H1 (cell line): ENCODE data around the gene FHIT.

Experiments used
- CBX5 ChIP-seq: fragments of 300-800, 300-1000 bp; sonication (generic); IDR thresholded peaks from 2 replicates; pipeline ENCODE4 v1.7.1; 2016; ENCODE audit warnings: antibody characterized with exemption, low read length, low read depth
- EP300 ChIP-seq, 2 experiments: IDR thresholded peaks; 1 replicate in 1 of 2; 2 replicates in 1 of 2; pipeline ENCODE4 v1.6.1; 2011 to 2012; ENCODE audit warnings: low read depth in 2 of 2, low read length in 2 of 2, mild to moderate bottlenecking in 2 of 2, borderline replicate concordance in 1 of 2, inconsistent platforms in 1 of 2, moderate library complexity in 1 of 2
- EZH2 ChIP-seq: fragments of 200-600 bp; sonication (generic); IDR thresholded peaks from 2 replicates; pipeline ENCODE4 v1.7.1; 2012; ENCODE audit warnings: low read depth, mild to moderate bottlenecking, moderate library complexity, low read length, inconsistent platforms; ENCODE audit not compliant: severe bottlenecking
- KDM4A ChIP-seq: IDR thresholded peaks from one replicate; pipeline ENCODE4 v1.7.1; 2012; ENCODE audit warnings: low read depth, mild to moderate bottlenecking, moderate library complexity, low read length, inconsistent platforms; ENCODE audit not compliant: severe bottlenecking
- NRF1 ChIP-seq: IDR thresholded peaks from 2 replicates; pipeline ENCODE4 v1.6.1; 2011; ENCODE audit warnings: mild to moderate bottlenecking, low read depth, low read length, improper control_type of control experiment
- POLR2A ChIP-seq, 2 experiments: IDR thresholded peaks; 1 replicate in 1 of 2; 2 replicates in 1 of 2; pipeline ENCODE4 v1.6.1; 2011; ENCODE audit warnings: low read depth in 2 of 2, low read length in 2 of 2, mild to moderate bottlenecking in 2 of 2; ENCODE audit errors: control extremely low read depth in 1 of 2
- POLR2AphosphoS5 ChIP-seq: IDR thresholded peaks from 2 replicates; pipeline ENCODE4 v1.6.1; 2011; ENCODE audit warnings: low read depth, low read length
- RAD21 ChIP-seq, 2 experiments: IDR thresholded peaks in 1 of 2; conservative IDR thresholded peaks in 1 of 2; 2 replicates each; pipeline ENCODE4 v1.6.1; 2011; ENCODE audit warnings: low read depth in 2 of 2, low read length in 2 of 2, improper control_type of control experiment in 1 of 2, inconsistent platforms in 1 of 2, mild to moderate bottlenecking in 1 of 2, moderate library complexity in 1 of 2
- SP1 ChIP-seq: IDR thresholded peaks from 2 replicates; pipeline ENCODE4 v1.6.1; 2011; ENCODE audit warnings: low read depth, low read length
- SUZ12 ChIP-seq: fragments of 200-600 bp; sonication (generic); IDR thresholded peaks from 2 replicates; pipeline ENCODE4 v1.6.1; 2012; ENCODE audit warnings: mild to moderate bottlenecking, inconsistent platforms, low read length, moderate library complexity, mixed read lengths
- TBP ChIP-seq: IDR thresholded peaks from 2 replicates; pipeline ENCODE4 v1.6.1; 2011; ENCODE audit warnings: low read depth, low read length, improper control_type of control experiment
- TF ChIP-seq, protein P1 (sequence below), 3 experiments: IDR thresholded peaks; 1 replicate in 2 of 3; 2 replicates in 1 of 3; pipeline versions ENCODE4 v1.5.1 to v1.6.1; 2011; ENCODE audit warnings: low read length in 3 of 3, mild to moderate bottlenecking in 3 of 3, inconsistent platforms in 2 of 3, low read depth in 1 of 3, moderate library complexity in 1 of 3; ENCODE audit not compliant: insufficient read depth in 1 of 3; ENCODE audit errors: control extremely low read depth in 1 of 3
- TF ChIP-seq, protein P2 (sequence below): IDR thresholded peaks from 2 replicates; pipeline ENCODE4 v1.6.1; 2012; ENCODE audit warnings: inconsistent platforms

DNA sequence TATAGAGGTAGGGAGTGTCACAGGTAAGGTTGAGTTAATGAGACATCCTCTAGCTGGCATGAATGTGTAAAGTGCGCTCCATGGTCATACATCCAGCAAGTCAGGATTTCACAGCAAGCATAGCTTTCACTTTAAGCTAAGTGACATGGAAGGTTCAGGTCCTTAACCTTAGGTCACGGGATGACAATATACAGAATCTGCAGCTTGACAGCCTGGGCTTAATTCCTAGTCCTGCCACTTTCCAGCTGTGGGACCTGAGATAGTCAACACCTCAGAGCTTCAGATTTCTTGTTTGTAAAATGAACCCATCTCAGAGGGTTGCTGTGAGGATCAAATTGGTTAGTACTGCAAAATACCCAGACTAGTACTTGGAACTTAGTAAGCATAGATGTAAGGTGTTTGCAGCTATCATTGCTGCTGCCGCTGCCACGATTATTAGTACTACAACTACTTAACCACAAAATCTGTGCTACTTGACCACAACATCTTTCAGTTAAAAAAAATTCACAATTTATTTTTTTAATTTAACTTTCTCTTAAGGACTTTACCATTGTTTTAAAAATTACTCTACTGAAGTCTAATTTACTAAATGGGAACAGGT is 1311.3 kb downstream of the FHIT start:
- TF ChIP-seq EZH2 (no peak), CBX5 (no peak), KDM4A (no peak), RAD21 (IDR thresholded peaks at IDR 0.05 in 1 of 2, conservative IDR thresholded peaks at IDR 0.05 in 1 of 2; ENCODE audit: low read depth in 2 of 2, low read length in 2 of 2) (no peak), SUZ12 (no peak), POLR2A (IDR thresholded peaks at IDR 0.05; ENCODE audit: control extremely low read depth in 1 of 2, low read depth in 2 of 2, low read length in 2 of 2) (no peak), POLR2AphosphoS5 (no peak), NRF1 (no peak), SP1 (no peak), EP300 (IDR thresholded peaks at IDR 0.05; ENCODE audit: borderline replicate concordance in 1 of 2, low read depth in 2 of 2, low read length in 2 of 2) (no peak), TBP (no peak)
- TF ChIP-seq, protein P1, sequence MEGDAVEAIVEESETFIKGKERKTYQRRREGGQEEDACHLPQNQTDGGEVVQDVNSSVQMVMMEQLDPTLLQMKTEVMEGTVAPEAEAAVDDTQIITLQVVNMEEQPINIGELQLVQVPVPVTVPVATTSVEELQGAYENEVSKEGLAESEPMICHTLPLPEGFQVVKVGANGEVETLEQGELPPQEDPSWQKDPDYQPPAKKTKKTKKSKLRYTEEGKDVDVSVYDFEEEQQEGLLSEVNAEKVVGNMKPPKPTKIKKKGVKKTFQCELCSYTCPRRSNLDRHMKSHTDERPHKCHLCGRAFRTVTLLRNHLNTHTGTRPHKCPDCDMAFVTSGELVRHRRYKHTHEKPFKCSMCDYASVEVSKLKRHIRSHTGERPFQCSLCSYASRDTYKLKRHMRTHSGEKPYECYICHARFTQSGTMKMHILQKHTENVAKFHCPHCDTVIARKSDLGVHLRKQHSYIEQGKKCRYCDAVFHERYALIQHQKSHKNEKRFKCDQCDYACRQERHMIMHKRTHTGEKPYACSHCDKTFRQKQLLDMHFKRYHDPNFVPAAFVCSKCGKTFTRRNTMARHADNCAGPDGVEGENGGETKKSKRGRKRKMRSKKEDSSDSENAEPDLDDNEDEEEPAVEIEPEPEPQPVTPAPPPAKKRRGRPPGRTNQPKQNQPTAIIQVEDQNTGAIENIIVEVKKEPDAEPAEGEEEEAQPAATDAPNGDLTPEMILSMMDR (IDR thresholded peaks at IDR 0.05; ENCODE audit: control extremely low read depth in 1 of 3, insufficient read depth in 1 of 3, low read depth in 1 of 3, low read length in 3 of 3), result no peak
- TF ChIP-seq, protein P2, sequence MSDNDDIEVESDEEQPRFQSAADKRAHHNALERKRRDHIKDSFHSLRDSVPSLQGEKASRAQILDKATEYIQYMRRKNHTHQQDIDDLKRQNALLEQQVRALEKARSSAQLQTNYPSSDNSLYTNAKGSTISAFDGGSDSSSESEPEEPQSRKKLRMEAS, result no peak
